Measurements from ENCODE around the gene NUF2. TPM values are rescaled to one million over a fixed set of nuclear protein-coding genes. Genes with fewer than 3 reads are reported as not detected.

NUF2 gene
- polyA plus RNA-seq, 3 donors, result 0.12 to 0.37 TPM; not detected in 1

DNA sequence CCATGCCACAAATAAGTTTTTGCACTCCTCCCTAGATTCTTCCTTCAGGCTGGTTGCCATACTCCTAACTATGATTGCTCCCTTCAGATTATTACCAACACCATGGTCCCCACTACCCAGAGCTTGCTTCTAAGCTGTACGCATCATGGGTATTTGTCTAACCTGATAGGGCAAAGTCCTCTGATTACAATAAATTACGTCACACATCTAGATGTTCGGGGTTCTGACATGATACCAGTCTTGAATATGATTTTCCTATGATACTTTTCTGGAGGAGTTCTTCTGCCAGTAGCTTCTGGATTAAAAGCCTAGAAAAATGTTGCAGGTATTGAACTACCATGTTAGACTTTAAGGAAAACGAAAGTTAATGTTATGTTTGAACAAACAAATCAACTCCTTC lies 67.2 kb downstream of the NUF2 start:
- Histone ChIP-seq H4K20me1 (ENCODE audit: insufficient read depth, low read length) (no peaks in the 10 kb centered on the region), H3K27ac (ENCODE audit: low read depth in 1 of 2, low read length in 2 of 2) (no peak overlapping the region), H3K9me3 (replicated peaks in 1 of 2; ENCODE audit: control insufficient read depth in 1 of 2, insufficient read depth in 1 of 2, low read length in 2 of 2) (no peaks in the 10 kb centered on the region), H3K36me3 (replicated peaks in 1 of 2; ENCODE audit: control insufficient read depth in 1 of 2, insufficient read depth in 2 of 2, low read length in 2 of 2) (no peaks in the 10 kb centered on the region), H3K4me2 (replicated peaks; ENCODE audit: extremely low read depth, low read length, poor library complexity, severe bottlenecking) (no peak overlapping the region), H3K27me3 (ENCODE audit: control insufficient read depth in 2 of 2, insufficient read depth in 2 of 2, low read length in 2 of 2) (no peaks in the 10 kb centered on the region), H3K9ac (ENCODE audit: insufficient read depth, low read length, poor library complexity, severe bottlenecking) (no peak overlapping the region), H2AFZ (ENCODE audit: insufficient read depth, low read depth, low read length, poor library complexity, severe bottlenecking) (no peak overlapping the region), H3K4me3 (replicated peaks in 1 of 3; ENCODE audit: low read depth in 2 of 3, low read length in 3 of 3) (no peak overlapping the region), H3K79me2 (ENCODE audit: insufficient read depth, low read length) (no peaks in the 10 kb centered on the region), H3K4me1 (ENCODE audit: control insufficient read depth in 1 of 2, insufficient read depth in 2 of 2, low read length in 2 of 2) (no peaks in the 10 kb centered on the region)
- DNase-seq, result no peak
- Mint-ChIP-seq H3K36me3 (no peaks in the 10 kb centered on the region), H3K27ac (no peak overlapping the region), H3K9me3 (peaks cover 0 to 3% (median 2%) of the 10 kb centered on the region in 7 donors), H3K27me3 (ENCODE audit: low read depth in 3 of 3) (peaks cover 0 to 2% (median 2%) of the 10 kb centered on the region in 3 donors), H3K4me3 (no peak overlapping the region), H3K4me1 (no peaks in the 10 kb centered on the region)
- WGBS (ENCODE audit: insufficient coverage), result 100% methylated on average over 1 of the region's 4 CpGs
- intact Hi-C loops (cut with micrococcal nuclease), result no loop called here
- TF ChIP-seq, protein P1, sequence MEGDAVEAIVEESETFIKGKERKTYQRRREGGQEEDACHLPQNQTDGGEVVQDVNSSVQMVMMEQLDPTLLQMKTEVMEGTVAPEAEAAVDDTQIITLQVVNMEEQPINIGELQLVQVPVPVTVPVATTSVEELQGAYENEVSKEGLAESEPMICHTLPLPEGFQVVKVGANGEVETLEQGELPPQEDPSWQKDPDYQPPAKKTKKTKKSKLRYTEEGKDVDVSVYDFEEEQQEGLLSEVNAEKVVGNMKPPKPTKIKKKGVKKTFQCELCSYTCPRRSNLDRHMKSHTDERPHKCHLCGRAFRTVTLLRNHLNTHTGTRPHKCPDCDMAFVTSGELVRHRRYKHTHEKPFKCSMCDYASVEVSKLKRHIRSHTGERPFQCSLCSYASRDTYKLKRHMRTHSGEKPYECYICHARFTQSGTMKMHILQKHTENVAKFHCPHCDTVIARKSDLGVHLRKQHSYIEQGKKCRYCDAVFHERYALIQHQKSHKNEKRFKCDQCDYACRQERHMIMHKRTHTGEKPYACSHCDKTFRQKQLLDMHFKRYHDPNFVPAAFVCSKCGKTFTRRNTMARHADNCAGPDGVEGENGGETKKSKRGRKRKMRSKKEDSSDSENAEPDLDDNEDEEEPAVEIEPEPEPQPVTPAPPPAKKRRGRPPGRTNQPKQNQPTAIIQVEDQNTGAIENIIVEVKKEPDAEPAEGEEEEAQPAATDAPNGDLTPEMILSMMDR (IDR thresholded peaks at IDR 0.05), result no peak

DNA sequence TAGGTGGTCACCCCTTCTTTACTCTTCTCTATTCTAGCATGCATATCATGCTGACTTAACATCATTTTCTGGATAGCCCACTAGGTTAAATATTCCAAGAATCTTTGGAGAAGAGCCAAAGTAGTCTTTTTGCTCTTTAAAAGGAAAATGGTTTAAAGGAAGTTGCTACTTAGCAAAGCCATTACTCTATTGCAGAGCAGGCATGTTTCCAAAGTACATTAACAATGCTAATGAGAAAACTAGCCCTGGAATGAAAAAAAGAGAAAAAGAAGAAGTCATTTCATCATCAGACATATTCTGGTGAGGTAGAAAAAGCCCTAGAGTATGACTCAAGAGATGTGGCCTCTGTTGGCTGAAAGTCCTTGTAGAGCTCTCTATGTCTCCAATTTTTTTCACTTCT lies 74.0 kb downstream of the NUF2 start:
- no peak overlapping the region for H2AFZ ChIP-seq (ENCODE audit: insufficient read depth, low read depth, low read length, poor library complexity, severe bottlenecking)
- H3K9me3 ChIP-seq (replicated peaks in 1 of 2; ENCODE audit: control insufficient read depth in 1 of 2, insufficient read depth in 1 of 2, low read length in 2 of 2), result no peaks in the 10 kb centered on the region
- Mint-ChIP-seq H3K4me1 (no peaks in the 10 kb centered on the region), H3K27ac (no peak overlapping the region), H3K27me3 (ENCODE audit: low read depth in 3 of 3) (peaks cover 0 to 2% (median 2%) of the 10 kb centered on the region in 3 donors), H3K36me3 (no peaks in the 10 kb centered on the region), H3K4me3 (no peak overlapping the region), H3K9me3 (peaks cover 0 to 2% (median 0%) of the 10 kb centered on the region in 7 donors)
- intact Hi-C loops (cut with micrococcal nuclease), result no loop called here
- no peak for DNase-seq
- no peak overlapping the region for H3K27ac ChIP-seq (ENCODE audit: low read depth in 1 of 2, low read length in 2 of 2)
- no peak overlapping the region for H3K9ac ChIP-seq (ENCODE audit: insufficient read depth, low read length, poor library complexity, severe bottlenecking)
- no peaks in the 10 kb centered on the region for H3K79me2 ChIP-seq (ENCODE audit: insufficient read depth, low read length)
- H3K4me2 ChIP-seq (replicated peaks; ENCODE audit: extremely low read depth, low read length, poor library complexity, severe bottlenecking), result no peak overlapping the region
- no peaks in the 10 kb centered on the region for H3K4me1 ChIP-seq (ENCODE audit: control insufficient read depth in 1 of 2, insufficient read depth in 2 of 2, low read length in 2 of 2)
- H3K36me3 ChIP-seq (replicated peaks in 1 of 2; ENCODE audit: control insufficient read depth in 1 of 2, insufficient read depth in 2 of 2, low read length in 2 of 2), result no peaks in the 10 kb centered on the region
- no peaks in the 10 kb centered on the region for H3K27me3 ChIP-seq (ENCODE audit: control insufficient read depth in 2 of 2, insufficient read depth in 2 of 2, low read length in 2 of 2)
- no peak overlapping the region for H3K4me3 ChIP-seq (replicated peaks in 1 of 3; ENCODE audit: low read depth in 2 of 3, low read length in 3 of 3)
- H4K20me1 ChIP-seq (ENCODE audit: insufficient read depth, low read length), result no peaks in the 10 kb centered on the region
- TF ChIP-seq, protein P1 (IDR thresholded peaks at IDR 0.05), result no peak
